ENCODE measurements around the gene MXI1. TPM values are rescaled to one million over a fixed set of nuclear protein-coding genes. Genes with fewer than 3 reads are reported as not detected.

MXI1 gene
- polyA plus RNA-seq, 1 donor from 2014 or later: 13.9 TPM

DNA sequence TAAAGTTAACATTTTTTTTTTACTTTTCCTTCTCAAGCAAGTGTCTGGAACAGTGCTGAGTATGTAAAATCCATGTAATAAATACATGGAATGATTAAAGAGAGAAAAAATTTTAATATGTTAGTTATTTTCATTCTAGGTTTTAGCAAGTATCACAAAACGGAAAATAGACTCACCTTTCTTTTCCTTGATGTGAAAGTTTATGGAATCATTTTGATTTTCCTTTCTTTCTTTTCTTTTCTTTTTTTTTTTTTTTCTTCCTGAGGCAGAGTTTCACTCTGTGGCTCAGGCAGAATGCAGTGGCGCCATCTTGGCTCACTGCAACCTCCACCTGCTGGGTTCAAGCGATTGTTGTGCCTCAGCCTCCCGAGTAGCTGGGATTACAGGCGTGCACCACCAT, 69.2 kb downstream of the MXI1 start:
- H3K9me3 Mint-ChIP-seq: no peaks in the 10 kb centered on the region
- H3K4me1 Mint-ChIP-seq: peaks cover 16 to 22% (median 21%) of the 10 kb centered on the region in 3 donors
- H3K27ac Mint-ChIP-seq: no peak overlapping the region
- H3K4me3 Mint-ChIP-seq: no peak overlapping the region
- H3K36me3 Mint-ChIP-seq: peaks cover 4% of the 10 kb centered on the region
- peaks cover 7% of the 10 kb centered on the region for H3K27me3 Mint-ChIP-seq

GRCh38 chr10:110277591-110277990, 70.2 kb downstream of the MXI1 start:
- no peaks in the 10 kb centered on the region for H3K9me3 Mint-ChIP-seq
- no peak overlapping the region for H3K27ac Mint-ChIP-seq
- H3K27me3 Mint-ChIP-seq: peaks cover 7% of the 10 kb centered on the region
- H3K4me3 Mint-ChIP-seq: no peak overlapping the region
- H3K36me3 Mint-ChIP-seq: peaks cover 2% of the 10 kb centered on the region
- peaks cover 14 to 22% (median 21%) of the 10 kb centered on the region in 3 donors for H3K4me1 Mint-ChIP-seq

GRCh38 chr10:110278562-110279406, 71.4 kb downstream of the MXI1 start:
- Mint-ChIP-seq H3K4me3 (peak overlapping the region in 1 of 4 donors; percentile 45), H3K27ac (no peak overlapping the region), H3K9me3 (no peaks in the 10 kb centered on the region), H3K4me1 (peaks cover 10 to 16% (median 16%) of the 10 kb centered on the region in 3 donors), H3K36me3 (peaks cover 2% of the 10 kb centered on the region), H3K27me3 (peaks cover 3% of the 10 kb centered on the region)

GRCh38 chr10:110279407-110279986, 72.1 kb downstream of the MXI1 start:
- Mint-ChIP-seq H3K4me3 (peak overlapping the region in 1 of 4 donors; percentile 45), H3K27ac (no peak overlapping the region), H3K4me1 (peaks cover 15 to 21% (median 20%) of the 10 kb centered on the region in 3 donors), H3K27me3 (peaks cover 3% of the 10 kb centered on the region), H3K36me3 (peaks cover 2% of the 10 kb centered on the region), H3K9me3 (no peaks in the 10 kb centered on the region)

DNA sequence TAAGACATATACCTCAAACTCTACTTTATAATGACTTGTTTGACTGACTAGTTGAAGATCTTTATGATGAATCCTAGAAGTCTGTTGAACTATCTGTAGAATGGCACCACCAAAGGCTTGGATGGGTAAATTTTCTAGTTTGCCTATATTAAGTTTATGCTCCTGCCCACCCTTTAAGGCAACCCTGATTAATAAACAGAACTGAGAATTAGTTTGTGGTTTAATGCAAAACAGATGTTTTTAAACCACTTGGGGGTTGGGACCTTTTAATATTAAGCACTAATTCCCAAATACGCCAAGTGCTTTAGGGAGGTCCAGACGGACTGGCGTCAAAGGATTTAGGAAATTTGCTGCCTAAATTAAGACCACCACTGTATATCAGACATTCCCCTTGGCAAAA, 76.9 kb downstream of the MXI1 start:
- peaks cover 12 to 18% (median 15%) of the 10 kb centered on the region in 3 donors for H3K4me1 Mint-ChIP-seq
- no peak overlapping the region for H3K27ac Mint-ChIP-seq

DNA sequence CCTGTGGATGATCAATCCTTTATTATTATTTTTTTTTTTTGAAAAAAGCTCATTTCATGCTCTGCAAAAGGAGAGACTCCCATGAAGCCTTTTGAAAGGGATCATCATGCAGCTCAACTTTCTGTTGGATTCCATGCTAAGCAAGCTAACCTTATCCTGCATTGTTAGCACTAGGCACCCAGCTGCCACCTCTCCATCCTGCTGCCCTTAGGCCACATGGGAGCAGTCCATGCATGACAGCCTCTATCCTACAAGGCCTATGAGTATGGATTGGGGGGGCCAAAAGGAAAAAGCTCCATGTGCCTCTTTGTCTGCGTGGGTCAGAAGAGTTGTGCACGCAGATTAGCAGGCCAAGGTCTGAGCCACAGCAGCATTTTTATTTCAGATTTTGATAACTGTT, 78.1 kb downstream of the MXI1 start:
- Mint-ChIP-seq H3K4me3 (no peak overlapping the region), H3K27ac (no peak overlapping the region), H3K27me3 (no peaks in the 10 kb centered on the region), H3K4me1 (peaks cover 10 to 16% (median 13%) of the 10 kb centered on the region in 3 donors), H3K36me3 (no peaks in the 10 kb centered on the region), H3K9me3 (no peaks in the 10 kb centered on the region)

More for the DNA sequence above, 76.9 kb downstream of the MXI1 start:
- Mint-ChIP-seq H3K4me3 (no peak overlapping the region), H3K27me3 (peaks cover under 1% of the 10 kb centered on the region), H3K9me3 (no peaks in the 10 kb centered on the region), H3K36me3 (no peaks in the 10 kb centered on the region)

- Mint-ChIP-seq H3K4me1 (peaks cover 10 to 16% (median 13%) of the 10 kb centered on the region in 3 donors), H3K27me3 (no peaks in the 10 kb centered on the region), H3K4me3 (no peak overlapping the region), H3K36me3 (no peaks in the 10 kb centered on the region), H3K27ac (peak overlapping the region in 1 of 3 donors; percentile 11), H3K9me3 (no peaks in the 10 kb centered on the region)
Observed at GRCh38 chr10:110286841-110287240, 79.4 kb downstream of the MXI1 start.

GRCh38 chr10:110296966-110297365, 89.6 kb downstream of the MXI1 start:
- no peak overlapping the region for H3K27ac Mint-ChIP-seq
- H3K27me3 Mint-ChIP-seq: no peaks in the 10 kb centered on the region
- no peak overlapping the region for H3K4me3 Mint-ChIP-seq
- peaks cover 6% of the 10 kb centered on the region for H3K36me3 Mint-ChIP-seq
- H3K9me3 Mint-ChIP-seq: no peaks in the 10 kb centered on the region
- peaks cover 12 to 25% (median 12%) of the 10 kb centered on the region in 3 donors for H3K4me1 Mint-ChIP-seq

- Mint-ChIP-seq H3K4me1 (peaks cover 23 to 47% (median 26%) of the 10 kb centered on the region in 3 donors), H3K36me3 (peaks cover 3% of the 10 kb centered on the region), H3K27ac (peak overlapping the region in 2 of 3 donors; percentile 23 to 44)
Observed at GRCh38 chr10:110300486-110300986, 93.1 kb downstream of the MXI1 start.

DNA sequence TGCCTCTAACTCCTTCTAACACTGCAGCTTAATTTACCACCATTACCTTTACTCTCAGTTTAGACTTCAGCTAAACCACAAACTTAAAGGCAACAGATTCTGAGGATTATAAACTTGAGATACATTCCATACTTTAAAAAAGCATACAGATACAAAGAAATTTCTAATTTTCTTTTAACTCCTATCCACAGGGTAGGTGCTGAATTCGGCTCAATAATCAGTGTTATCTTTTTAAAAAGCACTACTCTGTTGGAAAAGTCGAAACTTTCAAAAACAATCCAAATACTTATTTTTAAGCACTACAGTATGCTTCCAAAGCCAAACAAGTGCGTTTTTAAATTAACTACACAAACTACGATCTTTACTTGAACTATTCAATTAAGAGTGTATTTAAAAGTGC, 96.3 kb downstream of the MXI1 start:
- peaks cover 22 to 47% (median 31%) of the 10 kb centered on the region in 3 donors for H3K4me1 Mint-ChIP-seq
- H3K27me3 Mint-ChIP-seq: no peaks in the 10 kb centered on the region
- H3K9me3 Mint-ChIP-seq: peaks cover 0 to 3% (median 1%) of the 10 kb centered on the region in 3 donors
- H3K4me3 Mint-ChIP-seq: peak overlapping the region; percentile 93 to 98 (median 96)
- H3K36me3 Mint-ChIP-seq: no peaks in the 10 kb centered on the region
- peak overlapping the region in 2 of 3 donors; percentile 78 to 100 for H3K27ac Mint-ChIP-seq

More at GRCh38 chr10:110300486-110300986, 93.1 kb downstream of the MXI1 start:
- Mint-ChIP-seq H3K4me3 (peak overlapping the region in 1 of 4 donors; percentile 86), H3K9me3 (peaks cover 0 to 3% (median 0%) of the 10 kb centered on the region in 3 donors), H3K27me3 (no peaks in the 10 kb centered on the region)

DNA sequence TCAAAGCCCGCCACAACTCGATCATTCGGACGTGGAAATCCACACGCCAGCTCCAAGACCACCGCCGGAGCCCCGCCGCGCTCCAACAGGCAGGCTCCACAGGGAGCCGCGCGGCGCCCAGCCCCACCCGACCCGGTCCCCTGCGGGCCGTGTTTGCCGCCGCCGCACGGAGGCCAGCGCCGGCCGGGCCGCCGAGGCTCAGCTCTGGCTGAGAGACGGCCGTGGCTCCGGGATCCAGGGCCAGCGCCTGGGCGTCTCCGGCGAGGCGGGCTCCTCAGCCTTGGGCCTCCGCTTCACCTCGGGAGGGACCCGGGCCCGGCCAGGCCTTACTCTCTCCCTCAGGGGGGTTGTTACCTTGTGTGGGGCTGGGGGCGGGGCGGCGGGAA, 97.0 kb downstream of the MXI1 start:
- no peaks in the 10 kb centered on the region for H3K27me3 Mint-ChIP-seq
- H3K9me3 Mint-ChIP-seq: peaks cover 0 to 3% (median 1%) of the 10 kb centered on the region in 3 donors
- H3K4me1 Mint-ChIP-seq: peaks cover 22 to 44% (median 31%) of the 10 kb centered on the region in 3 donors
- H3K4me3 Mint-ChIP-seq: peak overlapping the region; percentile 96 to 100 (median 97)
- peak overlapping the region; percentile 95 to 100 (median 99) for H3K27ac Mint-ChIP-seq
- H3K36me3 Mint-ChIP-seq: no peaks in the 10 kb centered on the region

DNA sequence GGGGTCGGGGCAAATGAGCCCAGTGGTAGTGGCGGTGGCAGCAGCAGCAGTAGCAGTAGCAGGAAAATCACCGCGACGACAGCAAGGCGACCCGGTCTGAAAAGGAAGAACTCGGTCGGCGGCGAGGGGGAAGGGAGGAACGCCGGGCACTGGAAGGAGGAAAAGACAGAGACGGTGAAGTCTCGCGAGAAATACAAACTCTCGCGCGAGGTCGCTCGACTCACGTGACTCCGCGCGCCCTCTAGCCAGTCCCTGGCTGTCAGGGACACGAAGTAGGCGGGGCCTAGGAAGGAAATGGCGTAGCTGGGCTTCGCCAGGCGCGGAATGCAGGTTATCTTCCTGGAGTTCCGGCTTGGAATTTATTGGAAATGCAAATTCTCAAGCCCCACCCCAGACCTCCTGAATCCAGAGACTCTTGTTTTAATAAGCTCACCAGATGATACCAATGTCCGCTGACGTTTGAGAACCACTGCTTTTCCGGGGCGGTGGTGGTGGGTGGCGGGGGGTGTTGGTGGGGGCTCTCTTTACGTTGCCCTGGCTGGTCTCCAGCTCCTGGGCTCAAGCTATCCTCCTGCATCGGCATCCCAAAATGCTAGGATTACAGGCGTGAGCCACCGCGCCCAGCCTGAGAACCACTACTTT, 97.5 kb downstream of the MXI1 start, which contains the start of gene SMNDC1:
Gene SMNDC1 (minus strand): TSS at position 141 of the 642 bp plus-strand sequence. CDS start 1,333 bp downstream, outside the sequence.
- Mint-ChIP-seq H3K9me3 (peaks cover 0 to 3% (median 1%) of the 10 kb centered on the region in 3 donors), H3K27me3 (no peaks in the 10 kb centered on the region), H3K36me3 (no peaks in the 10 kb centered on the region), H3K27ac (peak within 1 kb of the TSS; percentile 95 to 100 (median 99)), H3K4me3 (peak within 1 kb of the TSS; percentile 96 to 100 (median 97)), H3K4me1 (peaks cover 22 to 41% (median 31%) of the 10 kb centered on the region in 3 donors)

GRCh38 chr10:110305767-110306451, 98.5 kb downstream of the MXI1 start:
- H3K27me3 Mint-ChIP-seq: no peaks in the 10 kb centered on the region
- peaks cover 0 to 3% (median 1%) of the 10 kb centered on the region in 3 donors for H3K9me3 Mint-ChIP-seq
- H3K27ac Mint-ChIP-seq: peak overlapping the region; percentile 64 to 100 (median 95)
- peak overlapping the region; percentile 64 to 100 (median 97) for H3K4me3 Mint-ChIP-seq
- no peaks in the 10 kb centered on the region for H3K36me3 Mint-ChIP-seq
- peaks cover 20 to 34% (median 29%) of the 10 kb centered on the region in 3 donors for H3K4me1 Mint-ChIP-seq

- Mint-ChIP-seq H3K36me3 (no peaks in the 10 kb centered on the region), H3K9me3 (peaks cover 0 to 3% (median 1%) of the 10 kb centered on the region in 3 donors), H3K27me3 (no peaks in the 10 kb centered on the region), H3K4me1 (peaks cover 18 to 30% (median 24%) of the 10 kb centered on the region in 3 donors), H3K27ac (peak overlapping the region in 2 of 3 donors; percentile 9 to 11), H3K4me3 (peak overlapping the region in 3 of 4 donors; percentile 6 to 68 (median 26))
Observed at GRCh38 chr10:110306452-110306768, 99.0 kb downstream of the MXI1 start.
